Ishikawa (cell line): ENCODE results near the gene SLC13A5.

Experiments
- CEBPB ChIP-seq: IDR thresholded peaks from 2 replicates; pipeline ENCODE4 v1.6.1; 2012
- CREB1 ChIP-seq: IDR thresholded peaks from 2 replicates; pipeline ENCODE4 v1.6.1; 2012; ENCODE audit warnings: low read depth
- EGR1 ChIP-seq: IDR thresholded peaks from 2 replicates; pipeline ENCODE4 v1.6.1; 2012
- EP300 ChIP-seq: IDR thresholded peaks from 2 replicates; pipeline ENCODE4 v1.6.1; 2012; ENCODE audit warnings: borderline replicate concordance
- FOXM1 ChIP-seq: IDR thresholded peaks from 2 replicates; pipeline ENCODE4 v1.6.1; 2012; ENCODE audit warnings: low read depth, borderline replicate concordance
- NFIC ChIP-seq: IDR thresholded peaks from 2 replicates; pipeline ENCODE4 v1.6.1; 2012
- RAD21 ChIP-seq: IDR thresholded peaks from 2 replicates; pipeline ENCODE4 v1.6.1; 2012; ENCODE audit warnings: low read depth
- TAF1 ChIP-seq: IDR thresholded peaks from 2 replicates; pipeline ENCODE4 v1.6.1; 2012; ENCODE audit warnings: low read depth, mild to moderate bottlenecking
- TCF12 ChIP-seq: IDR thresholded peaks from 2 replicates; pipeline ENCODE4 v1.6.1; 2012; ENCODE audit warnings: low read depth
- TEAD4 ChIP-seq: IDR thresholded peaks from 2 replicates; pipeline ENCODE4 v1.6.1; 2012
- USF1 ChIP-seq: IDR thresholded peaks from 2 replicates; pipeline ENCODE4 v1.6.1; 2012
- YY1 ChIP-seq: IDR thresholded peaks from 2 replicates; pipeline ENCODE4 v1.6.1; 2012; ENCODE audit warnings: low read depth
- ZBTB7A ChIP-seq: IDR thresholded peaks from 2 replicates; pipeline ENCODE4 v1.6.1; 2012; ENCODE audit warnings: low read depth
- TF ChIP-seq, protein P1 (sequence below): IDR thresholded peaks from 2 replicates; pipeline ENCODE4 v1.6.1; 2012; ENCODE audit warnings: low read depth, mild to moderate bottlenecking
- TF ChIP-seq, protein P2 (sequence below): IDR thresholded peaks from 2 replicates; pipeline ENCODE4 v1.6.1; 2012

The SLC13A5 gene

GRCh38 chr17:6713130-6713917 is at the start of gene SLC13A5:
TSS of gene SLC13A5 (minus strand) at chr17:6713369. CDS start at chr17:6713333, 36 bp downstream.
- TF ChIP-seq, protein P1, sequence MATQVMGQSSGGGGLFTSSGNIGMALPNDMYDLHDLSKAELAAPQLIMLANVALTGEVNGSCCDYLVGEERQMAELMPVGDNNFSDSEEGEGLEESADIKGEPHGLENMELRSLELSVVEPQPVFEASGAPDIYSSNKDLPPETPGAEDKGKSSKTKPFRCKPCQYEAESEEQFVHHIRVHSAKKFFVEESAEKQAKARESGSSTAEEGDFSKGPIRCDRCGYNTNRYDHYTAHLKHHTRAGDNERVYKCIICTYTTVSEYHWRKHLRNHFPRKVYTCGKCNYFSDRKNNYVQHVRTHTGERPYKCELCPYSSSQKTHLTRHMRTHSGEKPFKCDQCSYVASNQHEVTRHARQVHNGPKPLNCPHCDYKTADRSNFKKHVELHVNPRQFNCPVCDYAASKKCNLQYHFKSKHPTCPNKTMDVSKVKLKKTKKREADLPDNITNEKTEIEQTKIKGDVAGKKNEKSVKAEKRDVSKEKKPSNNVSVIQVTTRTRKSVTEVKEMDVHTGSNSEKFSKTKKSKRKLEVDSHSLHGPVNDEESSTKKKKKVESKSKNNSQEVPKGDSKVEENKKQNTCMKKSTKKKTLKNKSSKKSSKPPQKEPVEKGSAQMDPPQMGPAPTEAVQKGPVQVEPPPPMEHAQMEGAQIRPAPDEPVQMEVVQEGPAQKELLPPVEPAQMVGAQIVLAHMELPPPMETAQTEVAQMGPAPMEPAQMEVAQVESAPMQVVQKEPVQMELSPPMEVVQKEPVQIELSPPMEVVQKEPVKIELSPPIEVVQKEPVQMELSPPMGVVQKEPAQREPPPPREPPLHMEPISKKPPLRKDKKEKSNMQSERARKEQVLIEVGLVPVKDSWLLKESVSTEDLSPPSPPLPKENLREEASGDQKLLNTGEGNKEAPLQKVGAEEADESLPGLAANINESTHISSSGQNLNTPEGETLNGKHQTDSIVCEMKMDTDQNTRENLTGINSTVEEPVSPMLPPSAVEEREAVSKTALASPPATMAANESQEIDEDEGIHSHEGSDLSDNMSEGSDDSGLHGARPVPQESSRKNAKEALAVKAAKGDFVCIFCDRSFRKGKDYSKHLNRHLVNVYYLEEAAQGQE: no peak
- TF ChIP-seq TCF12 (no peak), EGR1 (no peak), YY1 (no peak), RAD21 (no peak), TEAD4 (no peak), ZBTB7A (no peak), TAF1 (no peak), USF1 (no peak), CEBPB (no peak), NFIC (no peak), EP300 (no peak), FOXM1 (no peak), CREB1 (no peak)
- TF ChIP-seq, protein P2, sequence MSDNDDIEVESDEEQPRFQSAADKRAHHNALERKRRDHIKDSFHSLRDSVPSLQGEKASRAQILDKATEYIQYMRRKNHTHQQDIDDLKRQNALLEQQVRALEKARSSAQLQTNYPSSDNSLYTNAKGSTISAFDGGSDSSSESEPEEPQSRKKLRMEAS: no peak

DNA sequence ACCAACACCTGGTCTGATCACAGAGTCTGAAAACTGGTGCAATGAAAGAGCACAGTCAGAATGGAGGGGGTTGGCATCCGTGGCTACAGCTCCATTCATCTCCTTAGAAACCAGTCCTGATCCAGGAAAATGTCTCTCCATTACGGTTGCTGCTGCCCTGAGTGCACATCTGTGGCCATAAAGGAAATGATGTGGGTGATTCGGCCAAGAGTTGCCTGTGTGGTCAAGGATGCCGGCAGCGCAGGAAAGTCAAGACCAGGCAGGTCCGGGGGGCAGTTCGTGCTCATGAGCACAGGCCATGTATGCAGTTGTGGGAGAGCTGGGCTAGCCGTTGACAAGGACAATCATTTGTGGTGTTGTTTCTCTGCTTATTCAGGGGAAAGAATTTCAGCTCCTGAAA is 48.6 kb upstream of the SLC13A5 start:
- TF ChIP-seq EGR1 (no peak), CREB1 (no peak), TEAD4 (no peak)

DNA sequence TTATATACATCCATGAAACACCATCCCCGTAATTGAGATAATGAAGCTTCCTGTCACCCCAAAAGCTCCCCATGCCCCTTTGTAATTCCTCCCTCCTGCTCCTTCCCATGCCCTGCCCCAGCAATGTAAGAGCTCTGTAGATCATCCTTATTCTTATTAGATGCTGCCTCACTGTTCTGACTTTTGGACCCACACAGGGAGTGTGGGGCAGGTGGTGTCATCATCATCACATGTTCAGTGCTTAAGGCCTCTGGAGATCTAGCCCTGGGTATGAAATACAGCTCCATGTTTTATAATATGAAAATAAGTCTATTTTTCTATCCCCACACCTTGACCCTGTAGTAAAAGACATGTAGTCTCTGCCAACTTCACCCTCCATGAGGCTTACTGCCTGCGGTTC is 44.6 kb upstream of the SLC13A5 start:
- TF ChIP-seq TCF12 (no peak), RAD21 (no peak), CEBPB (no peak), CREB1 (no peak), USF1 (no peak)
- TF ChIP-seq, protein P2: no peak

GRCh38 chr17:6756425-6757031 is 43.4 kb upstream of the SLC13A5 start:
- TF ChIP-seq, protein P2: no peak
- no peak for TF ChIP-seq TAF1
- TF ChIP-seq TEAD4: no peak
- TF ChIP-seq NFIC: no peak
- no peak for TF ChIP-seq EGR1
- TF ChIP-seq TCF12: no peak
- no peak for TF ChIP-seq USF1
- TF ChIP-seq FOXM1: no peak
- no peak for TF ChIP-seq CEBPB
- TF ChIP-seq RAD21: no peak
- no peak for TF ChIP-seq YY1
- TF ChIP-seq ZBTB7A: no peak
- TF ChIP-seq CREB1: no peak

DNA sequence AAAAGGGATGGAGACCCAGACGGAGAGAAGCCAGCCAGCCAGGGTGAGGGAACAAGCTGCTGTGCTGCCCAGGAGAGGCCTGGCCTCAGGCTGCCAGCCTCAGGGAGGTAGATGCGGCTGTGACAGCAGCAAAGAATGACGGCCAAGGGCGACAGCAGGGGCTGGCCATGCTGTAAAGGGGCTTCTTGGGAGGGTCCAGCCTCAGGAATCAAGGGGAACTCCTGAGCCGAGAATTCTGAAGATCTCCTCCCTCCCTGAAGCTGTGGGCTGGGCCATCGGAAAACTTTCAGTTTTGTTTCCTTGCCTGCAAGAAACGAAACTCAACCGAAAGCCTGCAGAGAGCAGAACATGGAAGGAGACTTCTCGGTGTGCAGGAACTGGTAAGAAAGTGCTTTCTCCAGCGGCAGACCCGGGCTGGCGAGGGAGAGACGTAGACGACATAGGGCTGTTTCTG is 42.6 kb upstream of the SLC13A5 start, which contains the start of gene XAF1:
TSS of gene XAF1 (plus strand) at position 316 of the 454 bp plus-strand sequence. CDS start at position 349, 33 bp downstream.
- TF ChIP-seq CEBPB (no peak), USF1 (no peak), EGR1 (no peak), TCF12 (no peak), NFIC (no peak), ZBTB7A (no peak), RAD21 (no peak), CREB1 (no peak), YY1 (no peak), TEAD4 (no peak), FOXM1 (no peak), EP300 (no peak), TAF1 (no peak)
- TF ChIP-seq, protein P1: no peak
- TF ChIP-seq, protein P2: no peak
